ENCODE results near the gene CD40.
"Not testable (repeated sequence)": the region's sequence is repeated elsewhere in the genome, so short reads cannot be mapped to it uniquely, and the experiment has no call there.

CD40 gene

GRCh38 chr20:46099491-46100287 is 18.4 kb upstream of the CD40 start:
- Histone ChIP-seq H3K4me3 (ENCODE audit: low read depth in 1 of 2, low read length in 1 of 2) (no peak overlapping the region), H3K4me1 (ENCODE audit: control insufficient read depth in 1 of 2, insufficient read depth in 1 of 2, low read depth in 1 of 2, low read length in 1 of 2) (no peaks in the 10 kb centered on the region), H3K27me3 (peaks cover 96% of the 10 kb centered on the region), H3K27ac (no peak overlapping the region), H3K9me3 (no peaks in the 10 kb centered on the region), H3K36me3 (no peaks in the 10 kb centered on the region)
- TF ChIP-seq CTCF (IDR thresholded peaks at IDR 0.05): no peak

- not testable (repeated sequence) for H3K4me3 ChIP-seq (ENCODE audit: low read depth in 1 of 2, low read length in 1 of 2); H3K27ac ChIP-seq; H3K36me3 ChIP-seq; H3K9me3 ChIP-seq; H3K4me1 ChIP-seq (ENCODE audit: control insufficient read depth in 1 of 2, insufficient read depth in 1 of 2, low read depth in 1 of 2, low read length in 1 of 2)
- H3K27me3 ChIP-seq: peaks cover 98% of the 10 kb centered on the region
These were observed 17.7 kb upstream of the CD40 start for GRCh38 chr20:46100444-46100843.

- Histone ChIP-seq H3K36me3 (no peaks in the 10 kb centered on the region), H3K27ac (no peak overlapping the region), H3K9me3 (no peaks in the 10 kb centered on the region), H3K27me3 (peaks cover 98% of the 10 kb centered on the region), H3K4me1 (ENCODE audit: control insufficient read depth in 1 of 2, insufficient read depth in 1 of 2, low read depth in 1 of 2, low read length in 1 of 2) (no peaks in the 10 kb centered on the region), H3K4me3 (ENCODE audit: low read depth in 1 of 2, low read length in 1 of 2) (no peak overlapping the region)
- no peak for TF ChIP-seq CTCF (IDR thresholded peaks at IDR 0.05)
These were observed 17.1 kb upstream of the CD40 start for GRCh38 chr20:46100988-46101387.

DNA sequence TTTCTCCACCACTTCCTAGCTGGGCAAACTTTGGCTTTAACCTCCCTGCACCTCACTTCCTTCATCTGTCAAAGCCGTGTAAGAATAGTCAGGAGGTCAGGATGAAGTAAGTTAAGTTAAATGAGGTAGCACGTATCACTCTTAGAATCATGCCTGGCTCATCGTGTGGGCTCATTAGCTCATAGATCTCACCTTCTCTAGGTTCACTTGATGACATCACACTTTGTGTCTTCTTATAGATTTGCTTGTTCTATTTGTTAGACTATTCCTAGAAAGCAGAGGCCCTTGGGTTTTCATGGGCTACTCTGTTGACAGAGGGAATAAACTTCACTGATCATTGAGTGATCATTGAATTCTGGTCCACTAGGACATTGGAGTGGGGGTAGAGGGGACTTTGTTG is 16.2 kb upstream of the CD40 start:
- no peaks in the 10 kb centered on the region for H3K9me3 ChIP-seq
- no peak overlapping the region for H3K4me3 ChIP-seq (ENCODE audit: low read depth in 1 of 2, low read length in 1 of 2)
- H3K27ac ChIP-seq: no peak overlapping the region
- TF ChIP-seq CTCF (IDR thresholded peaks at IDR 0.05): no peak
- no peaks in the 10 kb centered on the region for H3K4me1 ChIP-seq (ENCODE audit: control insufficient read depth in 1 of 2, insufficient read depth in 1 of 2, low read depth in 1 of 2, low read length in 1 of 2)
- H3K27me3 ChIP-seq: peaks cover 99% of the 10 kb centered on the region
- no peaks in the 10 kb centered on the region for H3K36me3 ChIP-seq

GRCh38 chr20:46102940-46103339 is 15.2 kb upstream of the CD40 start:
- Histone ChIP-seq H3K4me3 (ENCODE audit: low read depth in 1 of 2, low read length in 1 of 2) (no peak overlapping the region), H3K9me3 (no peaks in the 10 kb centered on the region), H3K4me1 (ENCODE audit: control insufficient read depth in 1 of 2, insufficient read depth in 1 of 2, low read depth in 1 of 2, low read length in 1 of 2) (no peaks in the 10 kb centered on the region), H3K27me3 (peaks cover 99% of the 10 kb centered on the region), H3K36me3 (no peaks in the 10 kb centered on the region), H3K27ac (no peak overlapping the region)
- TF ChIP-seq CTCF (IDR thresholded peaks at IDR 0.05): no peak

DNA sequence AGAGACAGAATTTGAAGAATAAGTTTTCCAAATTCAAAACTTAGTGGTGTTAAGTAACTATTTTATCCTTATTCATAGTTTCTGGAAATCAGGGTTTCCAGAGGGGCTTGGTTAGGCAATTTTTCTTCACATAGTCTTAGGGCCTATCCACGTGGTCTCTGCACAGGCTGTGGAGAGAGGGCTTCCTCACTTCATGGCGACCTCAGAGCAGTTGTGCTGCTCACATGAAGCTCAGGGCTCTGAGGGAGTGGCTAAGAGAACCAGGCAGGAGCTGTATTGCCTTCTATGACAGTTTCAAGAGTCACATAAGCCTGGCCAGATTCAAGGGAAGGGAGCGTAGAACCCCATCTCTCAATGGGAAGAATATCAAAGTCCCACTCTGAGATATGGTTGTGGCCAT is 13.9 kb upstream of the CD40 start:
- H3K27ac ChIP-seq: no peak overlapping the region
- H3K4me3 ChIP-seq (ENCODE audit: low read depth in 1 of 2, low read length in 1 of 2): no peak overlapping the region
- H3K36me3 ChIP-seq: no peaks in the 10 kb centered on the region
- no peaks in the 10 kb centered on the region for H3K4me1 ChIP-seq (ENCODE audit: control insufficient read depth in 1 of 2, insufficient read depth in 1 of 2, low read depth in 1 of 2, low read length in 1 of 2)
- TF ChIP-seq CTCF (IDR thresholded peaks at IDR 0.05): no peak
- H3K27me3 ChIP-seq: peaks cover 99% of the 10 kb centered on the region
- no peaks in the 10 kb centered on the region for H3K9me3 ChIP-seq
